AG04450 (cell line): ENCODE data around the gene RTTN. TPM values are rescaled to one million over a fixed set of nuclear protein-coding genes. Genes with fewer than 3 reads are reported as not detected.

ENCODE experiments used
- CTCF ChIA-PET: fragments of 300-600, 350-600 bp; formaldehyde crosslinking; extraction: SDS; loops from one replicate; lab custom pipeline; 2022; ENCODE audit warnings: antibody characterized with exemption, inconsistent platforms; lab: Charles Lee
- POLR2A ChIA-PET: fragments of 350-600 bp; formaldehyde crosslinking; extraction: SDS; loops from one replicate; lab custom pipeline; 2021; ENCODE audit warnings: antibody characterized with exemption, inconsistent platforms; lab: Yijun Ruan, JAX
- DNase-seq: peaks from one replicate; pipeline ENCODE4 v3.0.0-alpha.2; 2011; ENCODE audit warnings: low read depth, low spot score
- H3K27ac ChIP-seq: one replicate; pipeline ENCODE4 v1.5.1; 2012; ENCODE audit warnings: low read depth, low read length, control low read depth
- H3K27me3 ChIP-seq: one replicate; pipeline ENCODE4 v1.6.0; 2012; ENCODE audit warnings: low read length; ENCODE audit not compliant: control insufficient read depth, insufficient read depth
- H3K4me3 ChIP-seq: 2 replicates; pipeline ENCODE4 v1.5.1; 2011; ENCODE audit warnings: mild to moderate bottlenecking, low read depth, low read length, control low read depth
- H3K9me3 ChIP-seq: 2 replicates; pipeline ENCODE4 v1.5.1; 2012; ENCODE audit warnings: low read length; ENCODE audit not compliant: control insufficient read depth, insufficient read depth
- polyA plus RNA-seq: library from polyadenylated mRNA; depleted of rRNA; stranded (reverse); fragments of >200 nt; gene quantifications from 2 replicates; pipeline ENCODE4 v1.2.3, GENCODE V29; 2011
- TF ChIP-seq, protein P1 (sequence below): IDR thresholded peaks from 2 replicates; pipeline ENCODE4 v1.5.1; 2011; ENCODE audit warnings: low read depth, low read length, control low read depth, inconsistent platforms

RTTN gene
- polyA plus RNA-seq, 1 experiment: 4.6 TPM

DNA sequence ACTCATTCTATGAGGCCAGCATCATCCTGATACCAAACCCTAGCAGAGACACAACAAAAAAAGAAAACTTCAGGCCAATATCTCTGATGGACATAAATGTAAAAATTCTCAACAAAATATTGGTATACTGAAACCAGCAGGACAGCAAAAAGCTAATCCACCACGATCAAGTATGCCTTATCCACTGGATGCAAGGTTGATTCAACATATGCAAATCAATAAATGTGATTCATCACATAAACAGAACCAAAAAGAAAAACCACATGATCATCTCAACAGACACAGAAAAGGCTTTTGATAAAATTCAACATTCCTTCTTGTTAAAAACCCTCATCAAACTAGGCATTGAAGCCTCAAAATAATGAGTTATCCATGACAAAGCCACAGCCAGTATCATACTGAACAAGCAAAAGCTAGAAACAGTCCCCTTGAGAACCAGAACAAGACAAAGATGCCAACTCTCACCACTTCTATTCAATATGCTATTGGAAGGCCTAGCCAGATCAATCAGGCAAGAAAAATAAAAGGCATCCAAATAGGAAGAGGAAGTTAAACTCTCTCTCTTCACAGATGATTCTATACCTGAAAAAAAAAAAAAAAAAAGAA lies 45.3 kb downstream of the RTTN start:
- Histone ChIP-seq H3K27me3 (no peaks in the 10 kb centered on the region), H3K4me3 (no peak overlapping the region), H3K27ac (no peak overlapping the region), H3K9me3 (0 out of 2 replicates have a peak, but pooled peaks cover 3% of the 10 kb centered on the region)
- TF ChIP-seq, protein P1, sequence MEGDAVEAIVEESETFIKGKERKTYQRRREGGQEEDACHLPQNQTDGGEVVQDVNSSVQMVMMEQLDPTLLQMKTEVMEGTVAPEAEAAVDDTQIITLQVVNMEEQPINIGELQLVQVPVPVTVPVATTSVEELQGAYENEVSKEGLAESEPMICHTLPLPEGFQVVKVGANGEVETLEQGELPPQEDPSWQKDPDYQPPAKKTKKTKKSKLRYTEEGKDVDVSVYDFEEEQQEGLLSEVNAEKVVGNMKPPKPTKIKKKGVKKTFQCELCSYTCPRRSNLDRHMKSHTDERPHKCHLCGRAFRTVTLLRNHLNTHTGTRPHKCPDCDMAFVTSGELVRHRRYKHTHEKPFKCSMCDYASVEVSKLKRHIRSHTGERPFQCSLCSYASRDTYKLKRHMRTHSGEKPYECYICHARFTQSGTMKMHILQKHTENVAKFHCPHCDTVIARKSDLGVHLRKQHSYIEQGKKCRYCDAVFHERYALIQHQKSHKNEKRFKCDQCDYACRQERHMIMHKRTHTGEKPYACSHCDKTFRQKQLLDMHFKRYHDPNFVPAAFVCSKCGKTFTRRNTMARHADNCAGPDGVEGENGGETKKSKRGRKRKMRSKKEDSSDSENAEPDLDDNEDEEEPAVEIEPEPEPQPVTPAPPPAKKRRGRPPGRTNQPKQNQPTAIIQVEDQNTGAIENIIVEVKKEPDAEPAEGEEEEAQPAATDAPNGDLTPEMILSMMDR: no peak
- DNase-seq: no peak
- ChIA-PET CTCF (interaction anchor here (1.2 kb wide), 1 partner anchor 294 kb away, joined by 4 read pairs; no protein-coding TSS in a partner anchor), POLR2A (no interaction called here)

DNA sequence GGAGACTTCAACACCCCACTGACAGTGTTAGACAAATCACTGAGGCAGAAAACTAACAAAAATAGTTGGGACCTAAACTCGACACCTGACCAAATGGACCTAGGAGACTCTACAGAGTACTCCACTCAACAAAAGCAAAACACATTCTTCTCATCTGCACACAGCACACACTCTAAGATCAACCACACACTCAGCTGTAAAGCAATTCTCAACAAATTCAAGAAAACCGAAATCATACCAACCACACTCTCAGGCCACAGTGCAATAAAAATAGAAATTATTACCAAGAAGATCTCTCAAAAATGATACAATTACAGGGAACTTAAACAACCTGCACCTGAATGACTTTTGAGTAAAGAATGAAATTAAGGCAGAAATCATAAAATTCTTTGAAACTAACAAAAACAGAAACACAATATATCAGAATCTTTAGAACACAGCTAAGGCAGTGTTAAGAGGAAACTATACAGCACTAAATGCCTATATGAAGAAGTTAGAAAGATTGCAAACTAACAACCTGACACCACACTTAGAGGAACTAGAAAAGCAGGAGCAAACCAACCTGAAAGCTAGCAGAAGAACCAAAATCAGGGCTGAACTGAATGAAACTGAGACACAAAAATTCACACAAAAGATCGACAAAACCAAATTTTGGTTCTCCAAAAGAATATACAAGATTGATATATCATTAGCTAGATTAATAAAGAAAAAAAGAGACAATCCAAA lies 46.3 kb downstream of the RTTN start:
- ChIA-PET CTCF (no interaction called here), POLR2A (no interaction called here)
- Histone ChIP-seq H3K4me3 (no peak overlapping the region), H3K27ac (no peak overlapping the region), H3K27me3 (no peaks in the 10 kb centered on the region), H3K9me3 (0 out of 2 replicates have a peak, but pooled peaks cover 3% of the 10 kb centered on the region)
- TF ChIP-seq, protein P1: no peak
- no peak for DNase-seq

DNA sequence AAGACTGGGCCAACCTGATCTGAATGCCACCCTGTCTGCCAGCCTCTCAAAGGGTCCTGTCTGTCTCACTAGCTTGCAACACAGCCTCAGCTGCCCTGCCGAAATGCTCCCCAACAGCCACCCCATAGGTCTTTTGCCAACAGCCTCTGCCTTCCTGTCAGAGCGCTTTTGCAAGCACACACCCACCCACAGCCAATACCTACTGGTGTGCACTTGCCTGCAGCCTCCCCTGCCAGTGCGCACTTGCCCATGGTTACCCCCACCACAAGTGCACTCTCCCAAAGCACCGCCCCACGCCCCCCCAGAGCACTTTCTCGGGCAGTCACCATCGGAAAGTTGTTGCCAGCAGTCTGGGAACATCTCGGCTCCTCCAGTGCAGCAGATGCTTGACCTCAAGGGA lies 48.6 kb downstream of the RTTN start:
- H3K27me3 ChIP-seq: no peaks in the 10 kb centered on the region
- H3K9me3 ChIP-seq: 0 out of 2 replicates have a peak, but pooled peaks cover 3% of the 10 kb centered on the region
- ChIA-PET POLR2A (no interaction called here), CTCF (no interaction called here)
- DNase-seq: no peak
- no peak overlapping the region for H3K4me3 ChIP-seq
- TF ChIP-seq, protein P1: no peak
- no peak overlapping the region for H3K27ac ChIP-seq

DNA sequence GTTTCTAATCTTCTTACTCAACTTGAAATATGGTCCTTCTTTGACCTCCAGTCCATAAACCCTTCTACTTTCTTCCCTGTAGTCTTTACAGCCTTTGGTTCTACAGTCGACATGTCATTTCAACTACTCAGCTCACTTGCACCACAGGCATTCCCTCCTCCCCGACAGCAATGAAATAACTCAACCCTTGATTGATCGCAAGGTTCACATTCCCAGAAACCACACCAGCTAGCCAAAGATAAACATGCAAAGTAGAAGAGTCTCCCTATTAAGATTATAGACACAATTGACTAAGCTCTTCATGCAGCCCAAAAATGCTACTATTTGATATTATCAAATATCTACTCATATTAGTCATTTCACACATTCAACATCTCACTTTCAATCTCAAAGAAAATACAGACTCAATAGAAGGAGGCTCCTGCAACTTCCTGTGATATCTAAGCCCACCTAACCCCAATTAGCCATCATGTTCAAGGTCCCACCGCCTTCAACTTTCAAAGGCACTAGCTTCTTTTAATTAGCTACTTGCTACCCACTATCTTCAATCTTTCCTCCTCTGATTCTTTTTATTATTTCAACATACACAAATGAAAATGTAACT lies 50.8 kb downstream of the RTTN start:
- CTCF ChIA-PET: interaction anchor here (1.2 to 1.4 kb wide), 3 partner anchors 40 to 300 kb away, joined by 3 to 7 read pairs (median 5); no protein-coding TSS in a partner anchor
- H3K9me3 ChIP-seq: 0 out of 2 replicates have a peak, but pooled peaks cover 3% of the 10 kb centered on the region
- no peak overlapping the region for H3K27ac ChIP-seq
- TF ChIP-seq, protein P1: no peak
- peak; percentile 78 for DNase-seq
- POLR2A ChIA-PET: interaction anchor here (0.7 to 2.8 kb wide), 5 partner anchors 12 to 280 kb away, joined by 3 to 15 read pairs (median 3); no protein-coding TSS in a partner anchor
- H3K4me3 ChIP-seq: no peak overlapping the region
- no peaks in the 10 kb centered on the region for H3K27me3 ChIP-seq
